ENCODE results near the gene MLXIP.

GRCh38 chr12:122111089-122111641 lies 32.6 kb downstream of the MLXIP start:
- TF ChIP-seq, protein P1, sequence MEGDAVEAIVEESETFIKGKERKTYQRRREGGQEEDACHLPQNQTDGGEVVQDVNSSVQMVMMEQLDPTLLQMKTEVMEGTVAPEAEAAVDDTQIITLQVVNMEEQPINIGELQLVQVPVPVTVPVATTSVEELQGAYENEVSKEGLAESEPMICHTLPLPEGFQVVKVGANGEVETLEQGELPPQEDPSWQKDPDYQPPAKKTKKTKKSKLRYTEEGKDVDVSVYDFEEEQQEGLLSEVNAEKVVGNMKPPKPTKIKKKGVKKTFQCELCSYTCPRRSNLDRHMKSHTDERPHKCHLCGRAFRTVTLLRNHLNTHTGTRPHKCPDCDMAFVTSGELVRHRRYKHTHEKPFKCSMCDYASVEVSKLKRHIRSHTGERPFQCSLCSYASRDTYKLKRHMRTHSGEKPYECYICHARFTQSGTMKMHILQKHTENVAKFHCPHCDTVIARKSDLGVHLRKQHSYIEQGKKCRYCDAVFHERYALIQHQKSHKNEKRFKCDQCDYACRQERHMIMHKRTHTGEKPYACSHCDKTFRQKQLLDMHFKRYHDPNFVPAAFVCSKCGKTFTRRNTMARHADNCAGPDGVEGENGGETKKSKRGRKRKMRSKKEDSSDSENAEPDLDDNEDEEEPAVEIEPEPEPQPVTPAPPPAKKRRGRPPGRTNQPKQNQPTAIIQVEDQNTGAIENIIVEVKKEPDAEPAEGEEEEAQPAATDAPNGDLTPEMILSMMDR (IDR thresholded peaks at IDR 0.05; ENCODE audit: insufficient read depth, low read length, poor library complexity, severe bottlenecking) = no peak
- no peak for TF ChIP-seq EZH2phosphoT487 (conservative IDR thresholded peaks at IDR 0.05; ENCODE audit: low read length)
